ENCODE data around the gene SNPH.

The SNPH gene

GRCh38 chr20:1292620-1293019 lies 26.5 kb downstream of the SNPH start:
- DNase-seq (ENCODE audit: low read depth in 1 of 2, low spot score in 1 of 2): no peak
- H3K27ac ChIP-seq (replicated peaks): no peak overlapping the region
- TF ChIP-seq POLR2AphosphoS5 (IDR thresholded peaks at IDR 0.05; ENCODE audit: low read depth): no peak
- no peak for TF ChIP-seq GABPA (IDR thresholded peaks at IDR 0.05; ENCODE audit: low read depth)
- TF ChIP-seq SPI1 (IDR thresholded peaks at IDR 0.05; ENCODE audit: borderline replicate concordance, low read depth): no peak
- no peak for TF ChIP-seq REST (IDR thresholded peaks at IDR 0.05; ENCODE audit: insufficient replicate concordance, low read depth)
- no peak for TF ChIP-seq CTCF (IDR thresholded peaks at IDR 0.05; ENCODE audit: insufficient read depth, low read length)
- peaks cover 3% of the 10 kb centered on the region for H3K27me3 ChIP-seq (ENCODE audit: insufficient read depth, poor library complexity, severe bottlenecking)
- H3K4me3 ChIP-seq (replicated peaks; ENCODE audit: insufficient read depth, low read length): no peak overlapping the region

- H3K27ac ChIP-seq (replicated peaks): no peak overlapping the region
- no peak overlapping the region for H3K4me3 ChIP-seq (replicated peaks; ENCODE audit: insufficient read depth, low read length)
- H3K27me3 ChIP-seq (ENCODE audit: insufficient read depth, poor library complexity, severe bottlenecking): peaks cover 3% of the 10 kb centered on the region
- DNase-seq (ENCODE audit: low read depth in 1 of 2, low spot score in 1 of 2): no peak
- TF ChIP-seq POLR2AphosphoS5 (IDR thresholded peaks at IDR 0.05; ENCODE audit: low read depth) (no peak), REST (IDR thresholded peaks at IDR 0.05; ENCODE audit: insufficient replicate concordance, low read depth) (no peak), CTCF (IDR thresholded peaks at IDR 0.05; ENCODE audit: insufficient read depth, low read length) (no peak), GABPA (IDR thresholded peaks at IDR 0.05; ENCODE audit: low read depth) (no peak), SPI1 (IDR thresholded peaks at IDR 0.05; ENCODE audit: borderline replicate concordance, low read depth) (no peak)
Measured at GRCh38 chr20:1293641-1294379, 27.7 kb downstream of the SNPH start.

GRCh38 chr20:1294497-1294896 lies 28.4 kb downstream of the SNPH start:
- no peak overlapping the region for H3K4me3 ChIP-seq (replicated peaks; ENCODE audit: insufficient read depth, low read length)
- no peak overlapping the region for H3K27ac ChIP-seq (replicated peaks)
- TF ChIP-seq SPI1 (IDR thresholded peaks at IDR 0.05; ENCODE audit: borderline replicate concordance, low read depth): no peak
- no peak for TF ChIP-seq GABPA (IDR thresholded peaks at IDR 0.05; ENCODE audit: low read depth)
- TF ChIP-seq REST (IDR thresholded peaks at IDR 0.05; ENCODE audit: insufficient replicate concordance, low read depth): no peak
- TF ChIP-seq CTCF (IDR thresholded peaks at IDR 0.05; ENCODE audit: insufficient read depth, low read length): no peak
- no peak for TF ChIP-seq POLR2AphosphoS5 (IDR thresholded peaks at IDR 0.05; ENCODE audit: low read depth)
- DNase-seq (ENCODE audit: low read depth in 1 of 2, low spot score in 1 of 2): no peak
- H3K27me3 ChIP-seq (ENCODE audit: insufficient read depth, poor library complexity, severe bottlenecking): peaks cover 3% of the 10 kb centered on the region

Measured in HL-60 (cell line).